Measurements from ENCODE around the gene MAP1LC3B2.

The MAP1LC3B2 gene

GRCh38 chr12:116594325-116595038, 35.3 kb downstream of the MAP1LC3B2 start:
- DNase-seq (ENCODE audit: low read depth in 2 of 2): peak; percentile 13 to 17

- no peak for DNase-seq (ENCODE audit: low read depth in 2 of 2)
Measured at GRCh38 chr12:116595186-116595585, 36.0 kb downstream of the MAP1LC3B2 start.

GRCh38 chr12:116595672-116596071, 36.5 kb downstream of the MAP1LC3B2 start:
- no peak for DNase-seq (ENCODE audit: low read depth in 2 of 2)

- DNase-seq (ENCODE audit: low read depth in 2 of 2): no peak
Measured at GRCh38 chr12:116597886-116598285, 38.7 kb downstream of the MAP1LC3B2 start.

- no peak for DNase-seq (ENCODE audit: low read depth in 2 of 2)
Measured at GRCh38 chr12:116598311-116599284, 39.4 kb downstream of the MAP1LC3B2 start.

- DNase-seq (ENCODE audit: low read depth in 2 of 2): peak; percentile 25 to 30
Measured at GRCh38 chr12:116599285-116600136, 40.3 kb downstream of the MAP1LC3B2 start.

GRCh38 chr12:116600959-116601918, 42.1 kb downstream of the MAP1LC3B2 start:
- DNase-seq (ENCODE audit: low read depth in 2 of 2): no peak

- no peak for DNase-seq (ENCODE audit: low read depth in 2 of 2)
Measured at GRCh38 chr12:116601933-116602810, 43.0 kb downstream of the MAP1LC3B2 start.

GRCh38 chr12:116603546-116604177, 44.5 kb downstream of the MAP1LC3B2 start:
- no peak for DNase-seq (ENCODE audit: low read depth in 2 of 2)

GRCh38 chr12:116604178-116604895, 45.2 kb downstream of the MAP1LC3B2 start:
- DNase-seq (ENCODE audit: low read depth in 2 of 2): no peak

GRCh38 chr12:116604951-116605641, 45.9 kb downstream of the MAP1LC3B2 start:
- no peak for DNase-seq (ENCODE audit: low read depth in 2 of 2)

- DNase-seq (ENCODE audit: low read depth in 2 of 2): no peak
Measured at GRCh38 chr12:116606397-116606796, 47.2 kb downstream of the MAP1LC3B2 start.

- no peak for DNase-seq (ENCODE audit: low read depth in 2 of 2)
Measured at GRCh38 chr12:116607039-116607438, 47.9 kb downstream of the MAP1LC3B2 start.

GRCh38 chr12:116609319-116610114, 50.3 kb downstream of the MAP1LC3B2 start:
- DNase-seq (ENCODE audit: low read depth in 2 of 2): no peak

- DNase-seq (ENCODE audit: low read depth in 2 of 2): no peak
Measured at GRCh38 chr12:116610971-116611541, 51.9 kb downstream of the MAP1LC3B2 start.

- DNase-seq (ENCODE audit: low read depth in 2 of 2): no peak
Measured at GRCh38 chr12:116612436-116612835, 53.3 kb downstream of the MAP1LC3B2 start.

- no peak for DNase-seq (ENCODE audit: low read depth in 2 of 2)
Measured at GRCh38 chr12:116613256-116613655, 54.1 kb downstream of the MAP1LC3B2 start.
